GM12892 (cell line): ENCODE data around the gene FAM76A.
"Not testable (repeated sequence)": the region's sequence is repeated elsewhere in the genome, so short reads cannot be mapped to it uniquely, and the experiment has no call there.

Source experiments
- DNase-seq: peaks from one replicate; pipeline ENCODE4 v3.0.0; 2011; ENCODE audit not compliant: insufficient read length
- FAIRE-seq: peaks from 2 replicates; lab custom pipeline; 2011; peaks lifted over from hg19 to GRCh38; lab: Jason Lieb, UNC
- POLR2A ChIP-seq: IDR thresholded peaks from 2 replicates; pipeline ENCODE4 v1.6.1; 2011; ENCODE audit warnings: low read depth, low read length, control low read depth
- POLR2AphosphoS5 ChIP-seq: IDR thresholded peaks from 2 replicates; pipeline ENCODE4 v1.6.1; 2011; ENCODE audit warnings: low read depth, low read length, control low read depth
- TAF1 ChIP-seq: IDR thresholded peaks from 2 replicates; pipeline ENCODE4 v1.6.1; 2011; ENCODE audit warnings: low read depth, mild to moderate bottlenecking, control low read depth, low read length, borderline replicate concordance

Gene FAM76A

GRCh38 chr1:27785781-27786455 lies 60.2 kb downstream of the FAM76A start:
- DNase-seq = no peak
- FAIRE-seq = no peak

GRCh38 chr1:27787895-27788294 lies 62.1 kb downstream of the FAM76A start:
- FAIRE-seq = no peak
- TF ChIP-seq POLR2A (no peak), TAF1 (no peak), POLR2AphosphoS5 (no peak)
- DNase-seq = no peak

More at GRCh38 chr1:27785781-27786455, 60.2 kb downstream of the FAM76A start:
- TF ChIP-seq POLR2AphosphoS5 = no peak
- TF ChIP-seq TAF1 = no peak
- TF ChIP-seq POLR2A = no peak

DNA sequence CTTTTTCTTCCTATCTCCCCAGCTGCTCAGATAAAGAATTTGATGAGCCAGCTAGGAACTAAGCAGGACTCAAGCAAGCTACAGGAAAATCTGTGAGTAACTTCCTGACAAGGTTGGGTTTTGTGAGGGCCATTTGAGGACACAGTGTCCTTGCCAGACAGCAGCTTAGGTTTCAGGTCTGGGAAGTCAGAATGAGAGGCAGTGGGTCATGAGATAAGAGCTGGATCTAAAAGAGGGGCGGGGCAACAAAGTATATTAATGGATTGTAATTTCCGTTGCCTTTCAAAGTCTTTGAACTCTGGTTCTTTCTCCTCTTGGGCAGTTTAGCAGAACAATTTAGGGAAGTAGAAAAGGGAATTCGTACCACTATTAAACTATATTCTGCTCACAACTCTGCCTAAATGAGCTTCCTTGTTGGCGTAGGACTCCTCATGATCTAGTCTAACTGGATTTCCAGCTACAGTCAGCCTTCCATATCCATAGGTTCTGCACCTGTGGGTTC lies 63.8 kb downstream of the FAM76A start:
- FAIRE-seq (no peak), DNase-seq (no peak)
- TF ChIP-seq TAF1 (no peak), POLR2AphosphoS5 (no peak), POLR2A (no peak)

DNA sequence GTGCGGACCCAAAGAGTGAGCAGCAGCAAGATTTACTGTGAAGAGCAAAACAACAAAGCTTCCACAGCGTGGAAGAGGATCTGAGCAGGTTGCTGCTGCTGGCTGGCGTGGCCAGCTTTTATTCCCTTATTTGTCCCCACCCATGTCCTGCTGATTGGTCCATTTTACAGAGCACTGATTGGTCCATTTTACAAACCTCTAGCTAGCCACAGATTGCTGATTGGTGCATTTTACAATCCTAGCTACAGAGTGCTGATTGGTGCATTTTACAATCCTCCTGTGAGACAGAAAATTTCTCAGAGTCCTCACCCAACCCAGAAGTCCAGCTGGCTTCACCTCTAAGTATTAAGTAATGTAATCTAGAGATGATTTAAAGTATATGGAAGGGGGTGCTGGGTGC lies 64.5 kb downstream of the FAM76A start:
- not testable (repeated sequence) for DNase-seq, FAIRE-seq

DNA sequence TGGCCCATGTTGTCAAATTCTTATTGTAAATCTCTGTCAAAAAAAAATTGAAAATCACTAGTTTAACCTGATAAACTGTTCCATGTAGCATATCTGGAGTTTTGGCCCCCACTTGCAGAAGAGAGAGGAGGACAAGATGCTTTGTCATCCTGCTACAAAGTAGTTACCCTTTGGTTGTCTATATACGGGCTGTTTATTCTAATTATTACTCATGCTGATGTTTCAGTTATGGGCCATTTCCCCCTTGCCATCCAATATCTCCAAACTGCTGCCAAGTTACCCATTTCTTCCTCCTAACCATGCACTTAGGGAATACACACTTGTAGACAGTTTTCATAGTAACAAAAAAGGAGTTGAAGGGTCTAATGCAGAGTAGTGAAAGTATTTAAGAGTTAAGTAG lies 69.8 kb downstream of the FAM76A start:
- no peak for DNase-seq
- FAIRE-seq = no peak
- no peak for TF ChIP-seq TAF1
- no peak for TF ChIP-seq POLR2AphosphoS5
- no peak for TF ChIP-seq POLR2A

DNA sequence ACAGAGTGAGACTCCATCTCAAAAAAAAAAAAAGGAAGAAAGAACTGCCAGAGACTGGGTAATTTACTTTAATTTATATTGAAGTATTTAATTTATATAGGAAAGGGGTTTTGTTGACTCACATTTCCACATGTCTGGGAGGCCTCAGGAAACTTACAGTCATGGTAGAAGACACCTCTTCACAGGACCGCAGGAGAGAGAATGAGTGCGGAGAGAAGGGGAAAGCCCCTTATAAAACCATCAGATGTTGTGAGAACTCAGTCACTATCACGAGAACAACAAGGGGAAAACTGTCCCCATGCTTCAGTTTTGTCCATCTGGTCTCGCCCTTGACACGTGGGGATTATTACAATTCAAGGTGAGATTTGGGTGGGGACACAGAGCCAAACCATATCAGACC lies 79.0 kb downstream of the FAM76A start:
- DNase-seq (no peak), FAIRE-seq (no peak)
- no peak for TF ChIP-seq TAF1
- TF ChIP-seq POLR2A = no peak
- no peak for TF ChIP-seq POLR2AphosphoS5

GRCh38 chr1:27806758-27807157 lies 81.0 kb downstream of the FAM76A start:
- TF ChIP-seq POLR2A (no peak), POLR2AphosphoS5 (no peak), TAF1 (no peak)
- no peak for DNase-seq
- no peak for FAIRE-seq

GRCh38 chr1:27807385-27807784 lies 81.6 kb downstream of the FAM76A start:
- FAIRE-seq (no peak), DNase-seq (no peak)
- TF ChIP-seq POLR2A = no peak
- no peak for TF ChIP-seq TAF1
- TF ChIP-seq POLR2AphosphoS5 = no peak

DNA sequence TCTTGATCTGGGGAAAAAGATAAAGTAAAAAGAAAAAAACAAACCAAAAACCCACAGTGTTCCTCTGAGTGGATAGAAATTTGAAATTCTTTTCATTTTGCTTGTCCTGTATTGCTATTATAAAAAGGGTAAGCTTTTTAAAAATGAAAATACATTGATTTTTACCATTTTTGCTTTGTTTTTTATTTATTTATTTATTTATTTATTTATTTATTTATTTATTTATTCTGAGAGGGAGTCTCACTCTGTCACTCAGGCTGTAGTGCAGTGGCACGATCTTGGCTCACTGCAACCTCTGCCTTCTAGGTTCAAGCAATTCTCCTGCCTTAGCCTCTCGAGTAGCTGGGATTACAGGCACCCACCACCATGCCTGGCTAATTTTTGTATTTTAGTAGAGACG lies 82.4 kb downstream of the FAM76A start:
- DNase-seq, FAIRE-seq: not testable (repeated sequence)

- DNase-seq = no peak
- FAIRE-seq = no peak
- no peak for TF ChIP-seq TAF1
- no peak for TF ChIP-seq POLR2AphosphoS5
- no peak for TF ChIP-seq POLR2A
These were observed 84.1 kb downstream of the FAM76A start for GRCh38 chr1:27809883-27810282.

DNA sequence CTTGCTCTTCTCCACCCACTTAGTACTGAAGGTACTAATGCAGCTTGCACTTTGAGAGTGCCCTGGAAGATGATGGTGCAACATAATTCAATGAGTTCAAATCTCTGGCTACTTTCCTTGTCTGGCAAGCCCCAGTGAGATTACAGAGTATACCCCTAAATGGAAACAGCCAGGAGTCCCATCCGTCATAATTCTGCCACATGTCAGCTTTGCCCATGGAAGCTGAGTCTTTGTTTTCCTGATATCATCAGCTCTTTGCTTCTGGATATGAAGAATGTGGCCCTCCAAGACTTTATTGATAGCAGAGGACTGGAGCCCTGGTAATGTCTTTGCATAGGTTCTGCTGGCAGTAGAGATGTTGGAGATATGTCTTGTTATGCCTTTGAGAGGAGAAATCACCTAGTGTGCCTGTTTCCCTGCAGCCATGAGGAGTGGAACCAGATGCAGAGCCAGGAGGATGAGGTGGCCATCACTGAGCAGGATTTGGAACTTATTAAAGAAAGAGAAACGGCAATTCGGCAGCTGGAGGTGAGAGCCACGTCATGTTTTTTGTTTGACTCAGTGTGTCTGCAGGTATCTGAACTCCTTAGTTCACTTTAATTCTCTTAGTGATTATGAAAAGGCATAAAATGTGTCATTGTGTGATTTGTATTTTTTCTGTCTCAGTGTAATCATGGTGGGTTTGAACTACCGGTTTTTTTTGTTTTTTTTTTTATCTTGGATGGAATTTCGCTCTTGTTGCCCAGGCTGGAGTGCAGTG lies 86.2 kb downstream of the FAM76A start:
- FAIRE-seq = no peak
- no peak for DNase-seq
- no peak for TF ChIP-seq TAF1
- no peak for TF ChIP-seq POLR2A
- no peak for TF ChIP-seq POLR2AphosphoS5
